ENCODE measurements around the gene SDR39U1.
"Not testable (repeated sequence)": the region's sequence is repeated elsewhere in the genome, so short reads cannot be mapped to it uniquely, and the experiment has no call there.

DNA sequence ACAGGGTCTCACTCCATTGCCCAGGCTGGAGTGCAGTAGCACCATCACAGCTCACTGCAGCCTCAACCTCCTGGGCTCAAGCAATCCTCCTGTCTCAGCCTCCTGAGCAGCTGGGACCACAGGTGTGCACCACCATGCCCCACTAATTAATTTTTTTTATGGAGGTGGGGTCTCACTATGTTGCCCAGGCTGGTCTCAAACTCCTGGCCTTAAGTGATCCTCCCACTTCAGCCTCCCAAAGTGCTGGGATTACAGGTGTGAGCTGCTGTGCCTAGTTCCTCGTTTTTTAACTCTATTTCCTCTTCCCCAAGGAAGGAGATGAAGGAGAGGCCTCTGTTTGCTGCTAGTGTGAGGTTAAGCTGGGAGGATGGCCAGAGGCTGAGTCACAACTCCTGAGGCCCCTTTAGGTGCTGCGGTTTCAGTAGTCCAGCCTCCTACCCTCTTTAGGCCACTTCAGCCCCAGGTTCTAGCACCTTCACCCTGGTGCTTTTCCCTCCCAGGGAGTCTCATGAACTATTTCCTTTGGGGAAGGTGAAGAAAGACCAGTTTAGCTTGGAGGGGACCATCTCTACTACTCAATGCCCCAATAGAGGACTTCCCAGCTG lies 40.2 kb upstream of the SDR39U1 start:
- TF ChIP-seq, protein P1, sequence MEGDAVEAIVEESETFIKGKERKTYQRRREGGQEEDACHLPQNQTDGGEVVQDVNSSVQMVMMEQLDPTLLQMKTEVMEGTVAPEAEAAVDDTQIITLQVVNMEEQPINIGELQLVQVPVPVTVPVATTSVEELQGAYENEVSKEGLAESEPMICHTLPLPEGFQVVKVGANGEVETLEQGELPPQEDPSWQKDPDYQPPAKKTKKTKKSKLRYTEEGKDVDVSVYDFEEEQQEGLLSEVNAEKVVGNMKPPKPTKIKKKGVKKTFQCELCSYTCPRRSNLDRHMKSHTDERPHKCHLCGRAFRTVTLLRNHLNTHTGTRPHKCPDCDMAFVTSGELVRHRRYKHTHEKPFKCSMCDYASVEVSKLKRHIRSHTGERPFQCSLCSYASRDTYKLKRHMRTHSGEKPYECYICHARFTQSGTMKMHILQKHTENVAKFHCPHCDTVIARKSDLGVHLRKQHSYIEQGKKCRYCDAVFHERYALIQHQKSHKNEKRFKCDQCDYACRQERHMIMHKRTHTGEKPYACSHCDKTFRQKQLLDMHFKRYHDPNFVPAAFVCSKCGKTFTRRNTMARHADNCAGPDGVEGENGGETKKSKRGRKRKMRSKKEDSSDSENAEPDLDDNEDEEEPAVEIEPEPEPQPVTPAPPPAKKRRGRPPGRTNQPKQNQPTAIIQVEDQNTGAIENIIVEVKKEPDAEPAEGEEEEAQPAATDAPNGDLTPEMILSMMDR (IDR thresholded peaks at IDR 0.05 in 2 of 3, conservative IDR thresholded peaks at IDR 0.05 in 1 of 3; ENCODE audit: control insufficient read depth in 2 of 3, extremely low read depth in 1 of 3, insufficient read depth in 1 of 3, low read depth in 3 of 3, low read length in 3 of 3) = not testable (repeated sequence)
- TF ChIP-seq ASH2L (IDR thresholded peaks at IDR 0.05; ENCODE audit: borderline replicate concordance, low read depth); EZH2 (IDR thresholded peaks at IDR 0.05; ENCODE audit: borderline replicate concordance, control insufficient read depth, low read depth, low read length); TAF1 (IDR thresholded peaks at IDR 0.05; ENCODE audit: borderline replicate concordance, low read depth, low read length); POLR2A (IDR thresholded peaks at IDR 0.05; ENCODE audit: low read depth, low read length); SMAD1 (IDR thresholded peaks at IDR 0.05; ENCODE audit: low read depth, partially characterized antibody); BRCA1 (IDR thresholded peaks at IDR 0.05; ENCODE audit: low read depth, low read length); RCOR1 (conservative IDR thresholded peaks at IDR 0.05; ENCODE audit: low read depth, low read length); ZBTB11 (CRISPR knock-in tag; IDR thresholded peaks at IDR 0.05); NRF1 (conservative IDR thresholded peaks at IDR 0.05; ENCODE audit: low read depth, low read length): not testable (repeated sequence)
- TF ChIP-seq, protein P2, sequence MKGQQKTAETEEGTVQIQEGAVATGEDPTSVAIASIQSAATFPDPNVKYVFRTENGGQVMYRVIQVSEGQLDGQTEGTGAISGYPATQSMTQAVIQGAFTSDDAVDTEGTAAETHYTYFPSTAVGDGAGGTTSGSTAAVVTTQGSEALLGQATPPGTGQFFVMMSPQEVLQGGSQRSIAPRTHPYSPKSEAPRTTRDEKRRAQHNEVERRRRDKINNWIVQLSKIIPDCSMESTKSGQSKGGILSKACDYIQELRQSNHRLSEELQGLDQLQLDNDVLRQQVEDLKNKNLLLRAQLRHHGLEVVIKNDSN (IDR thresholded peaks at IDR 0.05; ENCODE audit: borderline replicate concordance, extremely low read length, insufficient read depth, low read depth, low read length) = not testable (repeated sequence)
- TF ChIP-seq, protein P3, sequence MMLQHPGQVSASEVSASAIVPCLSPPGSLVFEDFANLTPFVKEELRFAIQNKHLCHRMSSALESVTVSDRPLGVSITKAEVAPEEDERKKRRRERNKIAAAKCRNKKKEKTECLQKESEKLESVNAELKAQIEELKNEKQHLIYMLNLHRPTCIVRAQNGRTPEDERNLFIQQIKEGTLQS (IDR thresholded peaks at IDR 0.05; ENCODE audit: borderline replicate concordance, extremely low read depth, low read depth, low read length) = not testable (repeated sequence)
